ENCODE data around the gene ANKS3.
"Not testable (repeated sequence)": the region's sequence is repeated elsewhere in the genome, so short reads cannot be mapped to it uniquely, and the experiment has no call there.

Gene ANKS3

GRCh38 chr16:4754865-4755264 lies 20.8 kb upstream of the ANKS3 start:
- DNase-seq (ENCODE audit: low read depth in 2 of 2, low spot score in 1 of 2): no peak

DNA sequence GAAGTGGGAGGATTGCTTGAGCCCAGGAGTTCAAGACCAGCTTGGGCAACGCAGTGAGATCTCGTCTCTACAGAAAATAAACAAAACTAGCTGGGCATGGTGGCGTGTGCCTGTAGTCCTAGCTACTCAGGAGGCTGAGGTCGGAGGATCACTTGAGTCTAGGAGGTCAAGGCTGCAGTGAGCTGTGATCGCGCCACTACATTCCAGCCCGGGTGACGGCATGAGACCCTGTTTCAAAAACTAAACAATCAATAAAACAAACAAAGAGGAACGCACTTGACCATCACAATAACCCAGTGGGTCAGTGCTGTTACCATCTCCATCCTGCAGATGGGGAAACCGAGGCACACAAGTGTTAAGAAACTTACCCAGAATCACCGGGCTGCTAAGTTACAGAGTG lies 19.2 kb upstream of the ANKS3 start:
- DNase-seq (ENCODE audit: low read depth in 2 of 2, low spot score in 1 of 2): no peak

DNA sequence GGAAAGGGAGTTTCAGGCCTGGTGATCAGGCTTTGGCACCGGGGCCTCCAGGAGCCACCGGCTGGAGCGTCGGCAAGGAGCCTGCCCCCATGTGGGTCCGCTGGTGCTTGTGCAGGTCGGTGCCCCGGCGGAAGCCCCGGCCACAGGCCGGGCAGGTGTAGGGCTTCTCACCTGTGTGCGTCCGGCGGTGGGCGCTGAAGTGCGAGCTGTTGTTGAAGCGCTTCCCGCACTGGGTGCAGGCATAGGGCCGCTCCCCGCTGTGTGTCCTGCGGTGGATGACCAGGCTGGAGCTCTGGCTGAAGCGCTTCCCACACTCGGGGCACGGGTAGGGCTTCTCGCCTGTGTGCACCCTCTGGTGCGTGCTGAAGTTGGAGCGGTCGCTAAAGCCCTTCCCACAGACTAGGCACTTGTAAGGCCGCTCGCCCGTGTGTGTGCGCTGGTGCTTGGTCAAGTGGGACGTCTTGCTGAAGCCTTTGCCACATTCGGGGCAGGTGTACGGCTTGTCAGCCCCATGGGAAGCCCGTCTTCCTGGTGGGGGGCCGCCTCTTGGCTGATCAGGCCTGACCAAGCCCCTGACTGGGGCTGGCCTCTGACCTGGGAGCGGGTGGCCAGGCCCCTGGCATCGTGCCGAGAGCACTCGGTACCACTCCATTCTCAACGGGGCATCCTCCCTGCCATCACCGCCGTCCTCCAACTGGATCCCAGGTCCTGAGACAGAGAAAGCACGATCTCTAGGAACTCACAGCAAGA lies 18.5 kb upstream of the ANKS3 start:
- DNase-seq (ENCODE audit: low read depth in 2 of 2, low spot score in 1 of 2): no peak

- DNase-seq (ENCODE audit: low read depth in 2 of 2, low spot score in 1 of 2): no peak
Measured at GRCh38 chr16:4750896-4751295, 16.8 kb upstream of the ANKS3 start.

DNA sequence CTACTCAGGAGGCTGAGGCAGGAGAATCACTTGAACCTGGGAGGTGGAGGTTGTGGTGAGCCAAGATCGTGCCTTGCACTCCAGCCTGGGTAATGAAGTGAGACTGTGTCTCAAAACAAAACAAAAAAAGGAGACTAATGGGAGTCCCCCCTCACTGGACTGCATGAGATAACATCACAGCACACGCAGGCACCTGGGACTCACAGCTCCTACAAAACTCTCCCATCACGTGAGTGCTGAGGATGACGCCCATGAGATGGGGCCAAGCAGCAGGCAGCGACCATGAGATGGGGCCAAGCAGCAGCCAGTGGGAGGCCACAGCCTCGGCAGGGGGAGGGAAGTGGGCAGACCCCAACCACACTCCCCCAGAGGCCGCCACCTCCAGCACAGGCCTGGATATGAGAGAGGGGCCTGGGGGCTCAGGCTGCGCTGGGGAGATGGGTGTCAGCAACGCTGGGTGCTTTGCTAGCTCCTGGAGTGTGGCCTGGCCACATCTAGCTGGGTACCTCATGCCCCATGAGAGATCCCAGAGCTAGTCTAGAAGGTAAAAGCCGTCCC lies 15.7 kb upstream of the ANKS3 start:
- DNase-seq (ENCODE audit: low read depth in 2 of 2, low spot score in 1 of 2): no peak

DNA sequence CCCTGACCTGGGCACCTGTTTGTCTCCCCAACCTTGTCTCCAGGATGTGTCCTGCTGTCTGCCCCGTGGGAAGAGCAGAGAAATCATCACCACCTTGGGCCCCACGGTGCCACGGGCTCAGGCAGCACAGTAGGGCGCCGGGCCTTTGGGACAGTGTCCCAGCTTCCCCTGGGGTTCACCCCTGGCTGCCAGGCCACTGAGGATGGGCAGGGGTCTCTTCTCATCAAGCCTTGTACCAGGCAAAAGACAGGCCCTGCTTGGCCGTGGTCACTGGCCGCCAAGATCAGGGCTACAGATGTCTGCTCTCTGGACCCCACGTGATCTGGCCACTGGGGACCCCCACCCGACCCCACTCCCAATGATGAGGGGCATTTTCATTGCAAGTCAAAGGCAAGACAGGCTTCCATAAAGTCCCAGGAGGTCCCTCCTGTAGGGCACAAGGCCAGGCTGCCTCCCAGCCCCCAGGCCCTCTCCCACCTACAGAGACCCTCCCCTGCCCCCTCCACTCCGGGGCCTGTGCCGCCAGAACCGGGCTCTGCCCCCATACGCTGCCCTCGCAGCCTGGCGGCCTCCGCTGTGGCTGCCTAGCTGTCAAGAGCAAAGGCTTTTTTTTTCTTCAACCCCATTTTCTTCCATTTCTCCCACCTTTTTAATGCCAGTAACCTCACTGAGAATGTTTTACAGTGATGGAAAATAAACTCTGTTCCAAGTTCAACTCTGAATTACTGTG lies 14.8 kb upstream of the ANKS3 start:
- DNase-seq (ENCODE audit: low read depth in 2 of 2, low spot score in 1 of 2): no peak

GRCh38 chr16:4747906-4748681 lies 14.0 kb upstream of the ANKS3 start:
- DNase-seq (ENCODE audit: low read depth in 2 of 2, low spot score in 1 of 2): no peak

GRCh38 chr16:4746991-4747574 lies 13.0 kb upstream of the ANKS3 start:
- DNase-seq (ENCODE audit: low read depth in 2 of 2, low spot score in 1 of 2): no peak

GRCh38 chr16:4746215-4746614 lies 12.1 kb upstream of the ANKS3 start:
- DNase-seq (ENCODE audit: low read depth in 2 of 2, low spot score in 1 of 2): no peak

GRCh38 chr16:4745274-4745569 lies 11.2 kb upstream of the ANKS3 start:
- no peak for DNase-seq (ENCODE audit: low read depth in 2 of 2, low spot score in 1 of 2)

- DNase-seq (ENCODE audit: low read depth in 2 of 2, low spot score in 1 of 2): no peak
Measured at GRCh38 chr16:4744555-4745273, 10.6 kb upstream of the ANKS3 start.

DNA sequence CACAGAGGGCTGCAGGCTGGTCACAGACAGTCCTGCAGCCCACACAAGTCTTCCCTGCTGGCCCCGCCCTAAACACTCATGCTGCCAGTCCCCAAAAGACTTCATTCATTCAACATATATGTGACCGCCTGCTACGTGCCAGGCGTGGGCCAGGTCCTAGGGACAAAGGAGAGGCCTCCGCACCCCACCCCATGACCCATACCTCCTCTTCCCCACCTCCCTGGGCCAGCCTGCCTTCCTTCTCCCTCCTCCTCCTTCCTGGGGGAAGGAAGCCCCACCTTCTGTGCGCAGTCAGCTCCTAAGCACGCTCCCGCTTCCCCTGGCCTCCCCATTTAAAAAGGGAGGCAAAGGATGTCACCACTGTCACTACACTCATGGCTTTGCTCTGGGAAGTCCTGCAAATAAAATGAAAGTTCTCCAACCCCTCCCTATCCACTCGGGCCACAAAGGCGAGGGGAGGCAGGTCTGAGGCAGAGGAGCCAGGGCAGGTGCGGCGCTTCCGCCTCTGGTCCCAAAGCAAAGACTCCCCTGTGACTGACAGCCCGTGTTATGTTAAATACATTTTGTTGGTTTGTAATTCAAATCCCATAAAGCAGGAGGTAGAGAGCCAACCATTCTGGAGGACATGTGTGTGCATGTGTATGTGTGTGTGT lies 9.3 kb upstream of the ANKS3 start:
- DNase-seq (ENCODE audit: low read depth in 2 of 2, low spot score in 1 of 2): no peak

DNA sequence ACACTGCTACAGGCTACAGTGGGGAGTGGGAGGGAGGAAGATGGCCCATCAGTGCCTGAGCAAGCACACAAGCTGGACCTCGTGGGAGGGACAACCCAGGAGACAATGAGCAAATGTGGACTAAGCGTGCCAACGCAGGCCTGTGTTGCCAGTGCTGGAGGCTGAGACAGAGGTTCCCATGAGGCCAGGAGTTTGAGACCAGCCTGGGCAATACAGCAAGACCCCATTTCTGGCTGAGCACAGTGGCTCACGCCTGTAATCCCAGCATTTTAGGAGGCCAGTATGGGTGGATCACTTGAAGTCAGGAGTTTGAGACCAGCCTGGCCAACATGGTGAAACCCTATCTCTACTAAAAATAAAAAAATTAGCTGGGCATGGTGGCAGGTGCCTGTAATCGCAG lies 4.3 kb upstream of the ANKS3 start:
- DNase-seq (ENCODE audit: low read depth in 2 of 2, low spot score in 1 of 2): not testable (repeated sequence)

DNA sequence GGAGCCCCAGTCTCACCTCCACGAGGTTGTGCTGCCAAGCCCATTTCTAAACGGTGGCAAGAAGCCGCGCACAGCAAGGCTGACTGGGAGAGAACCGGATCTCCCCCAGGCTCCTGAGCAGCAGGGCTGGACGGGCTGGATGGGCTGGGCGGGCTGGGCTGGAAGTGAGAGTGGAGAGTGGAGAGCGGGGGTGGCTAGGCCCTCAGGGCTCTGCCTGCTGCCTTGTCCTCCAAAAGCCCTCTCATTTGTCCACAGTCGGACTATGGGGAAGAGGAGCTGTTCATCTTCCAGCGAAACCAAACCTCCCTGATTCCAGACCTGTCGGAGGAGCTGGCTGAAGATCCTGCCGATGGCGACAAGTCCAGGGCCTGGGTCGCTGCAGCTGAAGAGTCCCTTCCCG lies 3.5 kb upstream of the ANKS3 start:
- DNase-seq (ENCODE audit: low read depth in 2 of 2, low spot score in 1 of 2): no peak

GRCh38 chr16:4736546-4736945 lies 2.5 kb upstream of the ANKS3 start:
- no peak for DNase-seq (ENCODE audit: low read depth in 2 of 2, low spot score in 1 of 2)

GRCh38 chr16:4734730-4735535 lies 862 bp upstream of the ANKS3 start:
- DNase-seq (ENCODE audit: low read depth in 2 of 2, low spot score in 1 of 2): peak; percentile 90 to 93

DNA sequence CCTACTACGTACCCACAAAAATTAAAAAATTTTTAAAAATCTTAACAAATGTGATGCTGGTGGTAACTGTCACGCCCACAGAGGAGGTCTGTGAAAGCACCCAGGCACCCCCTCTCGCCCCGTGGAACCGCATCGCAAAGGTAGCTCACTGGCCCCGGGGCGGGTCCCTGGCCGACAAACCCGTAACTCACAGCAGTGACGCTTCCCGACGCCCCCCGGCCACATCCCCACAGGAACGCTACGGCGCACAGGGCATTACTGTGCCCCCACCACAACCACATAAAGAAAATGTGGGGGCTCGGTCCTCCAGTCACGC lies 366 bp downstream of the ANKS3 start:
- no peak for DNase-seq (ENCODE audit: low read depth in 2 of 2, low spot score in 1 of 2)

- no peak for DNase-seq (ENCODE audit: low read depth in 2 of 2, low spot score in 1 of 2)
Measured at GRCh38 chr16:4733211-4733742, 794 bp downstream of the ANKS3 start.

DNA sequence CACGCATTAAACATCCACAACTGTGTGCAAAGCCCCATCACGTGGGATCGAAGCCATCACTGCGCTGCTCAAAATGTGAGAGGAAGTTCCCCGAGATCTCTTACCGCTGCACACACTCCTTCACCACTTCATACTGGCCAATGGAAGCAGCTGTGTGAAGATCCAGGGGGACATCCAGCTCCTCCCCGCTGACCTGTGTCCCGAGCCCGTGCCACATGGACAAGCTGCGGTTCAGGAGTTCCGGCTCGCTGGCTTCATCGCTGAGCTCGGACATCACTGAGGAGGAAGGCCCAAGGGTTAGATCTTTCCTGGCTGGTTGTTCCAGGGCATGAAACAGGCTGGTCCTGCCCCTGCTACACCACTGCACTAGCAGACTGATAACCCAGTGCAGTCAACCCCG lies 4.2 kb downstream of the ANKS3 start:
- DNase-seq (ENCODE audit: low read depth in 2 of 2, low spot score in 1 of 2): no peak
